ENCODE data around the gene UNK. TPM values are rescaled to one million over a fixed set of nuclear protein-coding genes. Genes with fewer than 3 reads are reported as not detected.

Gene UNK
- total and polyA plus RNA-seq, 2 of the 13 experiments (the other 11 are each of a cell fraction or from before 2014, with no cell fraction given): 31.6 to 33.0 TPM

GRCh38 chr17:75753514-75754377, 30.9 kb upstream of the UNK start (continued):
- TF ChIP-seq FOXA3 (CRISPR knock-in tag; IDR thresholded peaks at IDR 0.05): peak; percentile 5; the same call in 1 of the 2 replicates
- 0 out of 2 replicates have a peak, but pooled peaks have one; percentile 59 for TF ChIP-seq ZNF383 (CRISPR knock-in tag; IDR thresholded peaks at IDR 0.05; ENCODE audit: borderline replicate concordance)
- peak; percentile 74 for TF ChIP-seq SALL1 (CRISPR knock-in tag; IDR thresholded peaks at IDR 0.05)
- peak; percentile 15; the same call in 1 of the 2 replicates for TF ChIP-seq HES4 (CRISPR knock-in tag; IDR thresholded peaks at IDR 0.05; ENCODE audit: borderline replicate concordance)
- no peak for TF ChIP-seq JUN (CRISPR knock-in tag; IDR thresholded peaks at IDR 0.05)
- no peak for TF ChIP-seq MYNN (CRISPR knock-in tag; IDR thresholded peaks at IDR 0.05; ENCODE audit: low read depth)
- TF ChIP-seq AGO2 (optimal IDR thresholded peaks at IDR 0.05; ENCODE audit: low read depth, low read length): peak; percentile 62
- no peak for TF ChIP-seq POLR2AphosphoS2 (IDR thresholded peaks at IDR 0.05; ENCODE audit: low read depth, low read length)
- peak; percentile 48 for TF ChIP-seq ARID4A (CRISPR knock-in tag; IDR thresholded peaks at IDR 0.05; ENCODE audit: borderline replicate concordance)
- peak; percentile 80 for TF ChIP-seq ZNF263 (CRISPR knock-in tag; IDR thresholded peaks at IDR 0.05)
- TF ChIP-seq NR2F2 (IDR thresholded peaks at IDR 0.05; ENCODE audit: borderline replicate concordance, low read depth): no peak
- peak; percentile 43; the same call in 1 of the 2 replicates for TF ChIP-seq POGZ (CRISPR knock-in tag; IDR thresholded peaks at IDR 0.05)
- no peak for TF ChIP-seq PAF1 (CRISPR knock-in tag; IDR thresholded peaks at IDR 0.05)
- peak; percentile 15; the same call in 1 of the 2 replicates for TF ChIP-seq ZNF33B (CRISPR knock-in tag; IDR thresholded peaks at IDR 0.05)
- TF ChIP-seq ZNF331 (CRISPR knock-in tag; IDR thresholded peaks at IDR 0.05): peak; percentile 71
- no peak for TF ChIP-seq TERF1 (CRISPR knock-in tag; IDR thresholded peaks at IDR 0.05)
- 0 out of 2 replicates have a peak, but pooled peaks have one; percentile 40 for TF ChIP-seq ZXDC (CRISPR knock-in tag; IDR thresholded peaks at IDR 0.05)
- peak; percentile 34; the same call in 1 of the 2 replicates for TF ChIP-seq ZMAT3 (CRISPR knock-in tag; conservative IDR thresholded peaks at IDR 0.05)
- TF ChIP-seq ZNF549 (CRISPR knock-in tag; IDR thresholded peaks at IDR 0.05): 0 out of 2 replicates have a peak, but pooled peaks have one; percentile 35
- peak; percentile 70; the same call in 1 of the 2 replicates for TF ChIP-seq ZNF441 (CRISPR knock-in tag; IDR thresholded peaks at IDR 0.05; ENCODE audit: borderline replicate concordance)
- peak; percentile 86; the same call in 1 of the 2 replicates for TF ChIP-seq ISX (CRISPR knock-in tag; conservative IDR thresholded peaks at IDR 0.05)
- TF ChIP-seq MXI1 (IDR thresholded peaks at IDR 0.05; ENCODE audit: borderline replicate concordance, low read depth, low read length): peak; percentile 72; the same call in 1 of the 3 replicates

All from HepG2 (cell line).